HepG2 (cell line): ENCODE measurements around the gene BATF3. TPM values are rescaled to one million over a fixed set of nuclear protein-coding genes. Genes with fewer than 3 reads are reported as not detected.

ENCODE experiments used
- ATAC-seq: fragments of 200-7000 bp; cut with Tn5 transposase; 3 replicates; pipeline ENCODE4 v1.9.1; 2020; ENCODE audit warnings: mild to moderate bottlenecking, moderate library complexity
- BruUV-seq: library from RNA; stranded (reverse); fragments of 400-500 nt; replicated peaks from 2 replicates; lab custom pipeline; 2021; lab: Mats Ljungman, UMichigan
- CTCF ChIA-PET: fragments of 300-600 bp; formaldehyde crosslinking; extraction: SDS; loops from one replicate; lab custom pipeline; 2021; ENCODE audit warnings: low total read pairs, inconsistent platforms, low intra/inter-chr PET ratio; lab: Yijun Ruan, JAX
- POLR2A ChIA-PET: fragments of 350-600 bp; sonication (Branson Sonifier 250); formaldehyde crosslinking; loops from one replicate; lab custom pipeline; 2020; ENCODE audit warnings: antibody characterized with exemption, inconsistent platforms; lab: Yijun Ruan, JAX
- DNase-seq: peaks from one replicate; pipeline ENCODE4 v3.0.0-alpha.2; 2015; ENCODE audit warnings: low spot score
- FAIRE-seq: peaks from 3 replicates; lab custom pipeline; 2011; peaks lifted over from hg19 to GRCh38; lab: Jason Lieb, UNC
- H2AFZ ChIP-seq: one replicate; pipeline ENCODE4 v1.6.1; 2011; ENCODE audit warnings: low read length, inconsistent platforms
- H3K27ac ChIP-seq: fragments of 300-600 bp; 3 replicates; pipeline ENCODE4 v1.8.0; 2011; ENCODE audit warnings: mixed run types, mild to moderate bottlenecking, mixed read lengths, low read length, inconsistent platforms; ENCODE audit not compliant: insufficient read depth; ENCODE audit errors: extremely low read length
- H3K27me3 ChIP-seq, 2 experiments: fragments of 200-600 bp in 1 of 2; 2 replicates in 1 of 2; 3 replicates in 1 of 2; pipeline versions ENCODE4 v1.6.0 to v1.8.0; 2011; ENCODE audit warnings: low read length in 2 of 2, mild to moderate bottlenecking in 2 of 2, moderate library complexity in 2 of 2, inconsistent platforms in 1 of 2; ENCODE audit not compliant: insufficient read depth in 2 of 2, control insufficient read depth in 1 of 2
- H3K36me3 ChIP-seq, 2 experiments: fragments of 200-600 bp in 1 of 2; replicated peaks in 1 of 2; 2 replicates in 1 of 2; 3 replicates in 1 of 2; pipeline versions ENCODE4 v1.5.1 to v1.8.0; 2011; ENCODE audit warnings: low read length in 2 of 2, inconsistent platforms in 1 of 2; ENCODE audit not compliant: insufficient read depth in 2 of 2, control insufficient read depth in 1 of 2
- H3K4me1 ChIP-seq: 2 replicates; pipeline ENCODE4 v1.5.1; 2012; ENCODE audit warnings: low read length, inconsistent platforms; ENCODE audit not compliant: insufficient read depth
- H3K4me2 ChIP-seq: 2 replicates; pipeline ENCODE4 v1.6.0; 2011; ENCODE audit warnings: low read depth, low read length, inconsistent platforms
- H3K4me3 ChIP-seq, 3 experiments: fragments of 200-600 bp in 1 of 3; sonication (generic), shearing (Covaris generic) in 1 of 3; replicated peaks in 1 of 3; 2 replicates each; pipeline ENCODE4 v1.5.1; 2011 to 2016; ENCODE audit warnings: low read length in 3 of 3, inconsistent platforms in 2 of 3, low read depth in 2 of 3, mild to moderate bottlenecking in 2 of 3, control low read depth in 1 of 3, mixed read lengths in 1 of 3; ENCODE audit not compliant: insufficient read depth in 1 of 3
- H3K79me2 ChIP-seq: one replicate; pipeline ENCODE4 v1.6.1; 2011; ENCODE audit warnings: low read length, inconsistent platforms; ENCODE audit not compliant: insufficient read depth
- H3K9ac ChIP-seq: 2 replicates; pipeline ENCODE4 v1.6.0; 2011; ENCODE audit warnings: mild to moderate bottlenecking, low read depth, low read length, inconsistent platforms; ENCODE audit not compliant: insufficient read depth
- H3K9me3 ChIP-seq: 2 replicates; pipeline ENCODE4 v1.5.1; 2012; ENCODE audit warnings: mild to moderate bottlenecking, low read length
- H4K20me1 ChIP-seq: 2 replicates; pipeline ENCODE4 v1.6.0; 2011; ENCODE audit warnings: inconsistent platforms, mild to moderate bottlenecking, low read length, moderate library complexity; ENCODE audit not compliant: insufficient read depth
- ARID2 ChIP-seq: sonication (generic); formaldehyde crosslinking; IDR thresholded peaks from 2 replicates; pipeline ENCODE4 v1.8.1; 2022; ENCODE audit warnings: mild to moderate bottlenecking, missing genetic modification reagents, borderline replicate concordance
- BCL6 ChIP-seq: IDR thresholded peaks from 2 replicates; pipeline ENCODE4 v1.6.1; 2016; ENCODE audit warnings: missing genetic modification reagents, missing compliant biosample characterization
- IKZF5 ChIP-seq: IDR thresholded peaks from 2 replicates; pipeline ENCODE4 v1.6.1; 2018; ENCODE audit warnings: missing genetic modification reagents, mild to moderate bottlenecking, missing compliant biosample characterization
- JUNB ChIP-seq: sonication (generic); formaldehyde crosslinking; IDR thresholded peaks from 2 replicates; pipeline ENCODE4 v1.8.0; 2022; ENCODE audit warnings: missing genetic modification reagents, mild to moderate bottlenecking, borderline replicate concordance
- KDM5B ChIP-seq: sonication (generic); formaldehyde crosslinking; IDR thresholded peaks from 2 replicates; pipeline ENCODE4 v1.4.0; 2020; ENCODE audit warnings: missing genetic modification reagents, mild to moderate bottlenecking, borderline replicate concordance
- NR2F1 ChIP-seq, 2 experiments: fragments of 450-650 bp in 1 of 2; formaldehyde crosslinking in 1 of 2; IDR thresholded peaks; 2 replicates each; pipeline versions ENCODE4 v1.5.0 to v1.6.1; 2016 to 2020; ENCODE audit warnings: mild to moderate bottlenecking in 1 of 2, missing compliant biosample characterization in 1 of 2, missing genetic modification reagents in 1 of 2, moderate library complexity in 1 of 2
- SAFB2 ChIP-seq: sonication (generic); formaldehyde crosslinking; IDR thresholded peaks from 2 replicates; pipeline ENCODE4 v1.5.1; 2020; ENCODE audit warnings: missing genetic modification reagents, low read depth, mild to moderate bottlenecking, borderline replicate concordance
- TAF15 ChIP-seq: fragments of 200-400 bp; formaldehyde crosslinking; IDR thresholded peaks from one replicate; pipeline ENCODE4 v1.6.1; 2018; ENCODE audit warnings: mild to moderate bottlenecking, low read depth, low read length; ENCODE audit not compliant: poor library complexity, severe bottlenecking
- TFDP1 ChIP-seq: IDR thresholded peaks from 2 replicates; pipeline ENCODE4 v1.6.1; 2016; ENCODE audit warnings: missing compliant biosample characterization, missing genetic modification reagents, borderline replicate concordance
- ZNF512B ChIP-seq: sonication (generic); formaldehyde crosslinking; IDR thresholded peaks from 2 replicates; pipeline ENCODE4 v1.5.1; 2020; ENCODE audit warnings: missing genetic modification reagents, mild to moderate bottlenecking, borderline replicate concordance
- ZNF800 ChIP-seq: sonication (generic); formaldehyde crosslinking; IDR thresholded peaks from 2 replicates; pipeline ENCODE4 v1.4.0; 2020; ENCODE audit warnings: missing genetic modification reagents
- WGBS: methylation state at CpG from one replicate; pipeline ENCODE4 v1.1.6; 2017; ENCODE audit warnings: low lambda C conversion rate; 5-methylcytosine and 5-hydroxymethylcytosine counted together
- in situ Hi-C: cut with HindIII; loops from 2 replicates; pipeline ENCODE4 v1.10.0; 2017; ENCODE audit warnings: low pct_unique_long_range_greater_than_20kb; ENCODE audit not compliant: extremely low pct_ligation_motif_present
- intact Hi-C: fragments of 100-400 bp; cut with micrococcal nuclease; formaldehyde crosslinking; loops from one replicate; pipeline ENCODE4 v1.10.0; 2022; ENCODE audit not compliant: unreplicated experiment
- polyA plus RNA-seq, 8 experiments: library from polyadenylated mRNA; depleted of rRNA in 3 of 8; stranded (reverse) in 7 of 8; unstranded in 1 of 8; fragments of >200 nt; fragmentation: Illumina TruSeq in 4 of 8; extraction: Trizol in 4 of 8; gene quantifications; 2 replicates each; pipeline versions ENCODE4 v1.2.1 to v1.2.3, GENCODE V29; 2011 to 2016; ENCODE audit warnings: low read depth in 4 of 8, missing spikeins in 1 of 8, mixed read lengths in 1 of 8; ENCODE audit not compliant: insufficient read depth in 1 of 8
- total RNA-seq, 5 experiments: library from RNA; depleted of rRNA; stranded (reverse); fragments of >200 nt; fragmentation: Illumina TruSeq; extraction: Trizol; gene quantifications; 2 replicates each; pipeline ENCODE4 v1.2.3, GENCODE V29; 2016; ENCODE audit warnings: low read depth in 1 of 5

BATF3 gene
- total and polyA plus RNA-seq, 2 of the 13 experiments (the other 11 are each of a cell fraction or from before 2014, with no cell fraction given), result 0.13 TPM; not detected in 1

- TF ChIP-seq ZNF512B (CRISPR knock-in tag) (no peak), IKZF5 (CRISPR knock-in tag) (no peak)
These were observed 2.3 kb upstream of the BATF3 start (continued) for GRCh38 chr1:212701910-212702309.

GRCh38 chr1:212700892-212701819, 1.5 kb upstream of the BATF3 start:
- no peak overlapping the region for H2AFZ ChIP-seq
- TF ChIP-seq ZNF800 (CRISPR knock-in tag) (peak; percentile 59; the same call in 1 of the 2 replicates), BCL6 (peak; percentile 28; the same call in 1 of the 2 replicates), TAF15 (no peak), TFDP1 (CRISPR knock-in tag) (0 out of 2 replicates have a peak, but pooled peaks have one; percentile 20), KDM5B (CRISPR knock-in tag) (0 out of 2 replicates have a peak, but pooled peaks have one; percentile 8), JUNB (CRISPR knock-in tag) (no peak), SAFB2 (CRISPR knock-in tag) (no peak), ARID2 (0 out of 2 replicates have a peak, but pooled peaks have one; percentile 45), NR2F1 (CRISPR knock-in tag; IDR thresholded peaks at IDR 0.05) (0 out of 4 replicates have a peak, but pooled peaks of 1 of the 2 experiments have one; percentile 9)

More at GRCh38 chr1:212700892-212701819, 1.5 kb upstream of the BATF3 start:
- Histone ChIP-seq H3K79me2 (no peaks in the 10 kb centered on the region), H3K4me1 (peaks cover 31% of the 10 kb centered on the region), H3K4me3 (peak overlapping the region in 2 of 3 experiments; percentile 62 to 72; a peak in 3 of 6 replicates), H3K4me2 (peak overlapping the region; percentile 84), H4K20me1 (no peaks in the 10 kb centered on the region), H3K27ac (no peak overlapping the region), H3K27me3 (peaks cover 11 to 63% of the 10 kb centered on the region in 2 experiments), H3K36me3 (no peaks in the 10 kb centered on the region), H3K9me3 (no peaks in the 10 kb centered on the region), H3K9ac (no peak overlapping the region)
- in situ Hi-C loops (no loop called here), intact Hi-C loops (no loop called here)
- ATAC-seq, result peak; percentile 73
- BruUV-seq, result no TSS peak
- no peak for FAIRE-seq
- POLR2A ChIA-PET, result interaction anchor here (0.8 kb wide), 1 partner anchor 90 kb away, joined by 3 read pairs; the partner anchor contains the start of gene NSL1
- CTCF ChIA-PET, result no interaction called here
- DNase-seq, result no peak
- 6% methylated on average over 27 of the region's 27 CpGs for WGBS
